Left ventricle myocardium inferior (tissue), 1 donor: ENCODE data around the gene FNIP1. TPM values are rescaled to one million over a fixed set of nuclear protein-coding genes. Genes with fewer than 3 reads are reported as not detected.

ENCODE experiments used
- DNase-seq: peaks from one replicate; pipeline ENCODE4 v3.0.0-alpha.2; 2020
- H3K27ac ChIP-seq: fragments of 200-600 bp; replicated peaks from 2 replicates; pipeline ENCODE4 v1.8.0; 2021
- H3K27me3 ChIP-seq: fragments of 200-600 bp; 2 replicates; pipeline ENCODE4 v1.8.0; 2021; ENCODE audit warnings: low read depth
- H3K36me3 ChIP-seq: fragments of 200-600 bp; 2 replicates; pipeline ENCODE4 v1.8.0; 2021
- H3K4me1 ChIP-seq: fragments of 200-600 bp; 2 replicates; pipeline ENCODE4 v1.8.0; 2021
- H3K4me3 ChIP-seq: fragments of 200-600 bp; 2 replicates; pipeline ENCODE4 v1.8.0; 2021; ENCODE audit warnings: mild to moderate bottlenecking, moderate library complexity
- H3K9me3 ChIP-seq: fragments of 200-600 bp; replicated peaks from 2 replicates; pipeline ENCODE4 v1.8.0; 2021
- intact Hi-C: fragments of 100-400 bp; cut with micrococcal nuclease; formaldehyde crosslinking; loops from one replicate; pipeline ENCODE4 v1.11.0; 2022
- total RNA-seq: library from RNA; stranded (reverse); fragmentation: NEBNext Ultra II Directional; extraction: Animal tissue kit (Norgen Biotek cat#: 25700); gene quantifications from one replicate; pipeline ENCODE4 v1.2.1, GENCODE V29; 2021
- TF ChIP-seq, protein P1 (sequence below): fragments of 200-600 bp; IDR thresholded peaks from 2 replicates; pipeline ENCODE4 v1.8.0; 2021; ENCODE audit warnings: antibody characterized with exemption, mild to moderate bottlenecking, borderline replicate concordance
- donor health status: DM: no; HTN: yes; CAD: no; lungs with severe emphysema.

Gene FNIP1
- total RNA-seq, 1 donor from 2014 or later, result 30.6 TPM

- H3K4me3 ChIP-seq, result no peak overlapping the region
- no peak overlapping the region for H3K27ac ChIP-seq
- intact Hi-C loops, result no loop called here
- DNase-seq, result no peak
- no peaks in the 10 kb centered on the region for H3K27me3 ChIP-seq
- peaks cover 62% of the 10 kb centered on the region for H3K4me1 ChIP-seq
- TF ChIP-seq, protein P1, sequence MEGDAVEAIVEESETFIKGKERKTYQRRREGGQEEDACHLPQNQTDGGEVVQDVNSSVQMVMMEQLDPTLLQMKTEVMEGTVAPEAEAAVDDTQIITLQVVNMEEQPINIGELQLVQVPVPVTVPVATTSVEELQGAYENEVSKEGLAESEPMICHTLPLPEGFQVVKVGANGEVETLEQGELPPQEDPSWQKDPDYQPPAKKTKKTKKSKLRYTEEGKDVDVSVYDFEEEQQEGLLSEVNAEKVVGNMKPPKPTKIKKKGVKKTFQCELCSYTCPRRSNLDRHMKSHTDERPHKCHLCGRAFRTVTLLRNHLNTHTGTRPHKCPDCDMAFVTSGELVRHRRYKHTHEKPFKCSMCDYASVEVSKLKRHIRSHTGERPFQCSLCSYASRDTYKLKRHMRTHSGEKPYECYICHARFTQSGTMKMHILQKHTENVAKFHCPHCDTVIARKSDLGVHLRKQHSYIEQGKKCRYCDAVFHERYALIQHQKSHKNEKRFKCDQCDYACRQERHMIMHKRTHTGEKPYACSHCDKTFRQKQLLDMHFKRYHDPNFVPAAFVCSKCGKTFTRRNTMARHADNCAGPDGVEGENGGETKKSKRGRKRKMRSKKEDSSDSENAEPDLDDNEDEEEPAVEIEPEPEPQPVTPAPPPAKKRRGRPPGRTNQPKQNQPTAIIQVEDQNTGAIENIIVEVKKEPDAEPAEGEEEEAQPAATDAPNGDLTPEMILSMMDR, result no peak
- peaks cover 10% of the 10 kb centered on the region for H3K36me3 ChIP-seq
- peaks cover 10% of the 10 kb centered on the region for H3K9me3 ChIP-seq
These were observed 28.9 kb downstream of the FNIP1 start for GRCh38 chr5:131767891-131768290.

DNA sequence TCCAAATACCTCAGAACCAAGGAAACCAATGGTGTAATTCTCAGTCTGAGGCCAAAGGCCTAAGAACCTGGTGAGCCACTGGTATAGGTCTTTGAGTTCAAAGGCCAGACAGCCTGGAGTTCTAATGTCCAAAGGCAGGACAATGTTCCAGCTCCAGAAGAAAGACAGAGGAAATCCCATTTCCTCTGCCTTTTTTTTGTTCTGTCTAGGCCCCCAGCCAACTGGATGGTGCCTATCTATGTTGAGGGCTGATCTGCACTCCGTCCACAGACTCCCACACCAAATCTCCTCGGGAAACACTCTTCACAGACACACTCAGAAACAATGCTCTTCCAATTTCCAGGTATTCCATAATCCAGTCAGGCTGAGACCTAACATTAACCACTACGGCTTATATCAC, 30.1 kb downstream of the FNIP1 start:
- Histone ChIP-seq H3K27ac (peak overlapping the region; percentile 36), H3K4me1 (peaks cover 57% of the 10 kb centered on the region), H3K27me3 (no peaks in the 10 kb centered on the region), H3K36me3 (peaks cover 10% of the 10 kb centered on the region), H3K4me3 (no peak overlapping the region), H3K9me3 (peaks cover 14% of the 10 kb centered on the region)
- TF ChIP-seq, protein P1, result no peak
- intact Hi-C loops, result no loop called here
- no peak for DNase-seq

DNA sequence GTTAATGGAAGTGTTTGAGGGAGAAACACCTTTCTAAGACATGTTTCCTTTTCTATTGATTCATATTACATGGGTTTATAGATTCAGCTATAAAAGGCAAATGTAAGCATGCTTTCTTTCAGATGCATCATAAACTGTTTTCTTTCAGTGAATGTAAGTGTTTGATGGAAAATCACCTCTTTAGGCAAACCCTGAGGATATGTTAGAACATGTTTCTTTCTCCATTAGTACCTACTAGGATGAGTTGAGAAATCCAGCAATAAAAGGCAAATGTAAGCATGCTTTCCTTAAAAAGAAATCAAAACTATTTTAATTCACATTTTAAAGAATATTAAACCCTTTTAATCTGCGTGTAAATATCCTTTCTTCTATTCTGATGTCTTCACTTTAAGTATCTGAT, 31.6 kb downstream of the FNIP1 start:
- DNase-seq, result no peak
- H3K9me3 ChIP-seq, result peaks cover 14% of the 10 kb centered on the region
- H3K27ac ChIP-seq, result no peak overlapping the region
- no peak overlapping the region for H3K4me3 ChIP-seq
- H3K36me3 ChIP-seq, result peaks cover 10% of the 10 kb centered on the region
- intact Hi-C loops, result no loop called here
- peaks cover 56% of the 10 kb centered on the region for H3K4me1 ChIP-seq
- TF ChIP-seq, protein P1, result no peak
- H3K27me3 ChIP-seq, result no peaks in the 10 kb centered on the region

DNA sequence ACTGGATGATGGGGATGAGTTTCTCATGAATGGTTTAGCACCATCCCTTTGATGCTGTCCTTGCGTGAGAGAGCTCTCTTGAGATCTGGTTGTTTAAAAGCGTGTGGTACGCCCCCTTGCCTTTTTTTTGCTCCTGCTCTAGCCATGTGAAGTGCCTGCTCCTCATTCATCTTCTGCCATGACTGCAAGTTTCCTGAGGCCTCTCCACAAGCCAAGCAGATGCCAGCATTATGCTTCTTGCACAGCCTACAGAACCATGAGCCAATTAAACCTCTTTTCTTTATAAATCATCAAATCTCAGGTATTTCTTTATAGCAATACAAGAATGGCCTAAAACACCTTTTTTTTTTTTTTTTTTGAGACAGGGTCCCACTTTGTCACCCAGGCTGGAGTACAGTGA, 32.8 kb downstream of the FNIP1 start:
- no peak for DNase-seq
- Histone ChIP-seq H3K36me3 (peaks cover 10% of the 10 kb centered on the region), H3K27me3 (no peaks in the 10 kb centered on the region), H3K4me3 (no peak overlapping the region), H3K9me3 (peaks cover 14% of the 10 kb centered on the region), H3K4me1 (peaks cover 57% of the 10 kb centered on the region), H3K27ac (no peak overlapping the region)
- intact Hi-C loops, result no loop called here
- TF ChIP-seq, protein P1, result no peak

GRCh38 chr5:131760793-131761192, 36.0 kb downstream of the FNIP1 start:
- Histone ChIP-seq H3K4me1 (peaks cover 75% of the 10 kb centered on the region), H3K36me3 (peaks cover 10% of the 10 kb centered on the region), H3K27me3 (no peaks in the 10 kb centered on the region), H3K9me3 (peaks cover 14% of the 10 kb centered on the region), H3K27ac (no peak overlapping the region), H3K4me3 (no peak overlapping the region)
- intact Hi-C loops, result no loop called here
- TF ChIP-seq, protein P1, result no peak
- no peak for DNase-seq

- H3K27ac ChIP-seq, result peak overlapping the region; percentile 73
- no peaks in the 10 kb centered on the region for H3K27me3 ChIP-seq
- peaks cover 14% of the 10 kb centered on the region for H3K9me3 ChIP-seq
- TF ChIP-seq, protein P1, result no peak
- H3K4me1 ChIP-seq, result peaks cover 73% of the 10 kb centered on the region
- DNase-seq, result no peak
- intact Hi-C loops, result no loop called here
- peaks cover 8% of the 10 kb centered on the region for H3K36me3 ChIP-seq
- H3K4me3 ChIP-seq, result no peak overlapping the region
These were observed 37.1 kb downstream of the FNIP1 start for GRCh38 chr5:131759704-131760103.
